ENCODE measurements around the gene CXCR1.
A peak's percentile ranks its signal among the peaks of the same experiment; 100 is the strongest.

CXCR1 gene

GRCh38 chr2:218137514-218137913 lies 29.2 kb downstream of the CXCR1 start:
- no peak overlapping the region for H3K27ac ChIP-seq
- POLR2A ChIA-PET (ENCODE audit: low non-redundant PET) = no interaction called here
- CTCF ChIA-PET = no interaction called here
- no peak for DNase-seq (ENCODE audit: low spot score)
- TF ChIP-seq CTCF (conservative IDR thresholded peaks at IDR 0.05; ENCODE audit: low read depth) = no peak

GRCh38 chr2:218130822-218131221 lies 35.9 kb downstream of the CXCR1 start:
- no peak overlapping the region for H3K27ac ChIP-seq
- TF ChIP-seq CTCF (conservative IDR thresholded peaks at IDR 0.05; ENCODE audit: low read depth) = no peak
- ChIA-PET CTCF (interaction anchor here (0.6 kb wide), 1 partner anchor 86 kb away, joined by 3 read pairs; no protein-coding TSS in a partner anchor), POLR2A (ENCODE audit: low non-redundant PET) (interaction anchor here (0.5 kb wide), 1 partner anchor 88 kb away, joined by 3 read pairs; no protein-coding TSS in a partner anchor)
- no peak for DNase-seq (ENCODE audit: low spot score)

- POLR2A ChIA-PET (ENCODE audit: low non-redundant PET) = interaction anchor here (0.5 to 0.6 kb wide), 2 partner anchors 87 to 410 kb away, joined by 3 read pairs; no protein-coding TSS in a partner anchor
- CTCF ChIA-PET = interaction anchor here (0.6 kb wide), 1 partner anchor 609 kb away, joined by 5 read pairs; no protein-coding TSS in a partner anchor
- DNase-seq (ENCODE audit: low spot score) = no peak
- no peak overlapping the region for H3K27ac ChIP-seq
- TF ChIP-seq CTCF (conservative IDR thresholded peaks at IDR 0.05; ENCODE audit: low read depth) = no peak
These were observed 36.4 kb downstream of the CXCR1 start for GRCh38 chr2:218130377-218130776.

- ChIA-PET POLR2A (ENCODE audit: low non-redundant PET) (no interaction called here), CTCF (interaction anchor here (0.6 kb wide), 1 partner anchor 608 kb away, joined by 5 read pairs; no protein-coding TSS in a partner anchor)
- TF ChIP-seq CTCF (conservative IDR thresholded peaks at IDR 0.05; ENCODE audit: low read depth) = no peak
- H3K27ac ChIP-seq = no peak overlapping the region
- peak; percentile 35 for DNase-seq (ENCODE audit: low spot score)
These were observed 37.2 kb downstream of the CXCR1 start for GRCh38 chr2:218129458-218130135.

GRCh38 chr2:218128781-218129457 lies 37.8 kb downstream of the CXCR1 start:
- DNase-seq (ENCODE audit: low spot score) = no peak
- CTCF ChIA-PET = no interaction called here
- POLR2A ChIA-PET (ENCODE audit: low non-redundant PET) = no interaction called here
- TF ChIP-seq CTCF (conservative IDR thresholded peaks at IDR 0.05; ENCODE audit: low read depth) = no peak
- H3K27ac ChIP-seq = no peak overlapping the region

GRCh38 chr2:218127929-218128455 lies 38.8 kb downstream of the CXCR1 start:
- no peak for TF ChIP-seq CTCF (conservative IDR thresholded peaks at IDR 0.05; ENCODE audit: low read depth)
- no peak overlapping the region for H3K27ac ChIP-seq
- DNase-seq (ENCODE audit: low spot score) = no peak
- ChIA-PET POLR2A (ENCODE audit: low non-redundant PET) (no interaction called here), CTCF (interaction anchor here (1.1 kb wide), 1 partner anchor 35 kb away, joined by 3 read pairs; no protein-coding TSS in a partner anchor)
